ENCODE results near the gene TMEM88.
"Not testable (repeated sequence)": the region's sequence is repeated elsewhere in the genome, so short reads cannot be mapped to it uniquely, and the experiment has no call there.

- not testable (repeated sequence) for TF ChIP-seq EZH2 (IDR thresholded peaks at IDR 0.05; ENCODE audit: borderline replicate concordance, insufficient read depth, low read depth, low read length, poor library complexity, severe bottlenecking); CTCF (IDR thresholded peaks at IDR 0.05)
Observed at GRCh38 chr17:7809791-7810343, 45.0 kb upstream of the TMEM88 start.
